ENCODE data around the gene ASNSD1.

The ASNSD1 gene

DNA sequence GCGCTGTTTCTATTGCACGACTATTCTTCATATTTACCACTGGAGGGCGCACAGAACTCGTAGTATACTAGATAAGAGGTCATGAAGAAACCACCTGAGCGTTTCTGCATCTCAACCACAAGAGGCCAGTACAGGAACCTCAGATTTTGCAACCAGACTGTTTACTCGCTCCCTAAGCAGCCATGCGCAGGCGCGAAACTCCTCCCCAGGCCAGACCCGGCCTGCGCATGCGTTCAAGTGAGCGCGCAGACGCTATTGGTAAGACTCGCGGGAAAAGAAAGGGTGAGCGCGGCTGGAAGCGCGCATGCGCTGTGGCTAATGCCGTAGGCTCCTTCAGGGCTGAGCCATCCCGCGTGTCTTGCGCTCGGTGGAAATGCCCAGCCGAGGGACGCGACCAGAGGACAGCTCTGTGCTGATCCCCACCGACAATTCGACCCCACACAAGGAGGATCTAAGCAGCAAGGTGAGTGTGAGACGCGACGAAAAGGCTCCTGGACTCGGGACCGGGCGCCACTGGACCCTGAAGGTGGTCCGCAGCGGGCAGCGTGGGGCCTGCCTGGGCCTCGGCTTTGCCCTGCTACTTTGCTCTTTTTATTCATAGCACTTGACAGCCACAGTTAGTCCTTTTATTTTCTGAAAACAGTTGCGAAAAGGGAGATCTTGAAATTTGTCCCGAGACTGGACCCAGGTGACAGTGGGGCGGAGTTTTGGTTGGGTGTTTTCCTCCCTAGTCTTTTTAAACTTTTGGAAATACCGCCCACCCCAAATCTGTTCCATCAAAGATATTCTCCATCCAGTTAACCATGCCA is at the start of gene ASNSD1:
ASNSD1 (plus strand) TSS at position 312 of the 809 bp plus-strand sequence. CDS start 4,674 bp downstream, outside the sequence.
- Histone ChIP-seq H3K27me3 (ENCODE audit: control insufficient read depth, insufficient read depth, low read length) (no peaks in the 10 kb centered on the region), H3K36me3 (ENCODE audit: control insufficient read depth, insufficient read depth, low read length) (no peaks in the 10 kb centered on the region), H3K4me1 (ENCODE audit: control insufficient read depth, insufficient read depth, low read length) (peaks cover 15% of the 10 kb centered on the region), H3K9ac (ENCODE audit: low read length) (peak within 1 kb of the TSS; percentile 98), H3K9me3 (ENCODE audit: control insufficient read depth, low read length) (no peaks in the 10 kb centered on the region), H3K4me3 (ENCODE audit: low read length) (peak within 1 kb of the TSS; percentile 62)

- H3K4me3 ChIP-seq (ENCODE audit: low read length), result no peak overlapping the region
- no peaks in the 10 kb centered on the region for H3K27me3 ChIP-seq (ENCODE audit: control insufficient read depth, insufficient read depth, low read length)
- H3K9ac ChIP-seq (ENCODE audit: low read length), result peak overlapping the region; percentile 5
- peaks cover 27% of the 10 kb centered on the region for H3K4me1 ChIP-seq (ENCODE audit: control insufficient read depth, insufficient read depth, low read length)
- H3K9me3 ChIP-seq (ENCODE audit: control insufficient read depth, low read length), result no peaks in the 10 kb centered on the region
- H3K36me3 ChIP-seq (ENCODE audit: control insufficient read depth, insufficient read depth, low read length), result no peaks in the 10 kb centered on the region
Measured at GRCh38 chr2:189613077-189613636, 48.1 kb upstream of the ASNSD1 start.

DNA sequence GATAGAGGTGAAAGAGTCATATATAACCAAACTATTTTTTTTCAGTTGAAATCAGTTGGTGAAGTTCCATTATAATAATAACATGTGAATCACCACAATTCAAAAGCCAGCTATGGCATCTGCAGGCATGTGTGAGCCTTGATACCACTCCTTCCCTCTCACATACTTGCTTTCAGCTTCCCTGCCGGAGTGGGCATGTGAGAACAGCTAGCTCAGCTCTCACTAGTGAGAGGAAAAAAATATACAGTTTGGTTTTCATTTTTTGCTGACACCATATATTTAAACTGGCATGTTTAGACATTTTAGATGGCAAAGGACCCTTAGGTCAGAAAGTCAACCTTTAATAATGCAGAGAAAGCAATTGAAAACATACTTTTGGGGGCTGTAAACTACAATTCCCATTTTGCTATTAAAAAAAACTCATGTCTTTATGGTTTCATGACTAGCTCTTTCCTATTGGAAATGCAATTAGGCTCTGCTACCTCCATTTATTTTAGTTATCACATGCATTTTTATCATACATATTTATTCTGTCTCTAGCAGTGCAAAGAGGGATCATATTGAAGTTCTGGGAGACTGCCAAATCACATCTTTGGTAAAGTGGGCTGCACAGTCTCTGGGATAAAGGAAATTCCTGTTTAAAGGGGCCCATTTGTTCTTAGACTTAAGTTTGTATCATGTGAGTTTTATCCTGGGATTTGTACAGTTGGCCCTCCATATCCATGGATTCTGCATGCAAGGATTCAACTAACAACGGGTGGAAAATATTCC is 47.4 kb upstream of the ASNSD1 start:
- H3K9ac ChIP-seq (ENCODE audit: low read length), result peak overlapping the region; percentile 5
- no peaks in the 10 kb centered on the region for H3K27me3 ChIP-seq (ENCODE audit: control insufficient read depth, insufficient read depth, low read length)
- no peaks in the 10 kb centered on the region for H3K36me3 ChIP-seq (ENCODE audit: control insufficient read depth, insufficient read depth, low read length)
- H3K4me1 ChIP-seq (ENCODE audit: control insufficient read depth, insufficient read depth, low read length), result peaks cover 22% of the 10 kb centered on the region
- H3K4me3 ChIP-seq (ENCODE audit: low read length), result no peak overlapping the region
- H3K9me3 ChIP-seq (ENCODE audit: control insufficient read depth, low read length), result no peaks in the 10 kb centered on the region

DNA sequence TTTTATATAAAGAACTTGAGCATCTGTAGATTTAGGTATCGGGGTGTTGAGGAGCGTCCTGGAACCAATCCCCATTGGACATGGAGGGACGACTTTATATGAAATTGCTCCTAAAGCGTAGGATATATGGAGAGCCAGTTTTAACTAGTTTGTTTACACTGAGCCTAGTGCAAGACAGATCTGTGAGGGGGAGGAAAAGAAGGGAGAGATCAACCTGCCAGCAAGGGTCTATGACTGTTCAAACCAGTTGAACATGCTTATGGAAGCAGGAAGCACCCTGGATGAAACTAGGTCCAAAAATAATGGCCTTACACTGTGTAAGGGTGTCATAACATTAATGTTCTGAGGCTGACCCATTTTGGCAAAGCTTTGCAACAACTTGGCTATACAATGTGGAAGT is 46.7 kb upstream of the ASNSD1 start:
- H3K9ac ChIP-seq (ENCODE audit: low read length), result no peak overlapping the region
- H3K4me1 ChIP-seq (ENCODE audit: control insufficient read depth, insufficient read depth, low read length), result peaks cover 15% of the 10 kb centered on the region
- no peaks in the 10 kb centered on the region for H3K9me3 ChIP-seq (ENCODE audit: control insufficient read depth, low read length)

DNA sequence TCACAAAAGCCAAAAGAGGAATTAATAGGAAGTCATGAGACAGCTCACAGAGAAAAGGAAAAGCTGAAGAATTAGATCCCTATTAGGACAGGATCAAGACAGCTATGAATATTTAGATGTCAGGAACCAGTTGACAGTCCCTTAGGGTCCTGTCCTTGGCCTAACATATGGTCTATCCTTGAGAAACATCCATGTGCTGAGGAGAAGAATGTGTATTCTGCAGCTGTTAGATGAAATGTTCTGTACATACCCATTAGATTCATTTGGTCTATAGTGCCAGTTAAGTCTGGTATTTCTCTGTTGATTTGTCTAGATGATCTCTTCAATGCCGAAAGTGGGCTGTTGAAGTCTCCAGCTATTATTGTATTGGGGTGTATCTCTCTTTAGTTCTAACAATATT is 43.1 kb upstream of the ASNSD1 start:
- no peaks in the 10 kb centered on the region for H3K4me1 ChIP-seq (ENCODE audit: control insufficient read depth, insufficient read depth, low read length)
- H3K9ac ChIP-seq (ENCODE audit: low read length), result no peak overlapping the region
- H3K27me3 ChIP-seq (ENCODE audit: control insufficient read depth, insufficient read depth, low read length), result no peaks in the 10 kb centered on the region
- no peak overlapping the region for H3K4me3 ChIP-seq (ENCODE audit: low read length)
- H3K9me3 ChIP-seq (ENCODE audit: control insufficient read depth, low read length), result no peaks in the 10 kb centered on the region
- H3K36me3 ChIP-seq (ENCODE audit: control insufficient read depth, insufficient read depth, low read length), result no peaks in the 10 kb centered on the region

More for the DNA sequence above, 46.7 kb upstream of the ASNSD1 start:
- Histone ChIP-seq H3K36me3 (ENCODE audit: control insufficient read depth, insufficient read depth, low read length) (no peaks in the 10 kb centered on the region), H3K4me3 (ENCODE audit: low read length) (no peak overlapping the region), H3K27me3 (ENCODE audit: control insufficient read depth, insufficient read depth, low read length) (no peaks in the 10 kb centered on the region)

- Histone ChIP-seq H3K4me1 (ENCODE audit: control insufficient read depth, insufficient read depth, low read length) (no peaks in the 10 kb centered on the region), H3K36me3 (ENCODE audit: control insufficient read depth, insufficient read depth, low read length) (no peaks in the 10 kb centered on the region)
Measured at GRCh38 chr2:189621781-189622180, 39.5 kb upstream of the ASNSD1 start.

GRCh38 chr2:189623049-189623448 is 38.2 kb upstream of the ASNSD1 start:
- Histone ChIP-seq H3K27me3 (ENCODE audit: control insufficient read depth, insufficient read depth, low read length) (no peaks in the 10 kb centered on the region), H3K9me3 (ENCODE audit: control insufficient read depth, low read length) (no peaks in the 10 kb centered on the region), H3K9ac (ENCODE audit: low read length) (no peak overlapping the region), H3K4me1 (ENCODE audit: control insufficient read depth, insufficient read depth, low read length) (no peaks in the 10 kb centered on the region), H3K36me3 (ENCODE audit: control insufficient read depth, insufficient read depth, low read length) (no peaks in the 10 kb centered on the region), H3K4me3 (ENCODE audit: low read length) (no peak overlapping the region)

More at GRCh38 chr2:189621781-189622180, 39.5 kb upstream of the ASNSD1 start:
- H3K9me3 ChIP-seq (ENCODE audit: control insufficient read depth, low read length), result no peaks in the 10 kb centered on the region
- no peak overlapping the region for H3K4me3 ChIP-seq (ENCODE audit: low read length)
- H3K27me3 ChIP-seq (ENCODE audit: control insufficient read depth, insufficient read depth, low read length), result no peaks in the 10 kb centered on the region
- no peak overlapping the region for H3K9ac ChIP-seq (ENCODE audit: low read length)

DNA sequence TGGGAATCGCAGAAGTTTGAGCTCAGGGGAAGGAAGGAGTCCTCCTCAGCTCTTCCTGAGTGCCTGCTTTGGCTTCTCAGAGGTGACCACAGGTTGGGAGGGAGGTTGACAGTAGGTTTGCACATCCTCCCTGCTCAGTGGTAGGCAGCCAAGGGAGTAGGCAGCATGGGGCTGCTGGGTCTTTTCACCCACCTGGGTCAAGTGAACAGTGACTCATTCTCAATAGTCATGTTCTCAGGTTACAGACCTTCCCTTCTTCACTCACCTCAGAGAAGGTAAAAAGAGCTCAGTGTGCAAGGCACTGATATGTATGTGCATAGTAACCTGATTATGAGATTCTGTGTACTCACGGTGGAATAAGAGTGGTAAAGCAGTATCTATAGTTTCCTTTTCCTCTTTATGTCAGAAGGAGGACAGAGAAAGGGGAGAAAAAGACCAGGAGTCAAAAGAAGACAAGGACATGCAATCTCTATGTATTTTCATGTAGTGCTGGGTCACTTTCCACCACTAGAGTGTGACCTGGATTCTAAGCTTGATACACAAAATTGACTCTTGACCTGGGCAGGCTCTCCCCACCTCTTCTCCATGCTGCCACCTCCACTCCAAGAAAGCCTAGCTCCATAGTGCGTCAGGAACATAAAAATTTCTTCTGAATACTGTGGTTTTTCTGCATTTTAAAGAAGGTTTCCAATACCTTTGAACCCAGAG is 36.5 kb upstream of the ASNSD1 start:
- no peak overlapping the region for H3K4me3 ChIP-seq (ENCODE audit: low read length)
- H3K9ac ChIP-seq (ENCODE audit: low read length), result no peak overlapping the region
- no peaks in the 10 kb centered on the region for H3K27me3 ChIP-seq (ENCODE audit: control insufficient read depth, insufficient read depth, low read length)
- no peaks in the 10 kb centered on the region for H3K4me1 ChIP-seq (ENCODE audit: control insufficient read depth, insufficient read depth, low read length)
- no peaks in the 10 kb centered on the region for H3K36me3 ChIP-seq (ENCODE audit: control insufficient read depth, insufficient read depth, low read length)
- H3K9me3 ChIP-seq (ENCODE audit: control insufficient read depth, low read length), result no peaks in the 10 kb centered on the region

DNA sequence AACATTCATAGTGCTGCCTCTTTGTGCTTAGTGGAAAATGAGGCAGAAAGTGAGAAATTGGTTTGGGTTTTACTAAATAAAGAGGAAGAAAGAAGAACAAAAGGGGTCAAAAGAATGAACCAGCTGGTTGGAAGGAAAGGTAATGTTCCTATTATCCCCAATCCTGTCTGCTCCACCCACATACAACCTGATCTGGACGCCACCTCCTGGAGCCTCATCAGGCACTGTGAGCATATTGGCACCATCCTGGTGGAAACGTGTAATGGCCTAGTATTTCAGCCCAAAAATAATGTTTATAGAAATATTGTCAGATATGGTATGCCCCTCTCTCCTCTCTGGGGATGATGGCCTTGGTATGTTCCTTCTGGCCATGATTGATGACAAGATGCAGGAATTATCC is 35.6 kb upstream of the ASNSD1 start:
- Histone ChIP-seq H3K4me1 (ENCODE audit: control insufficient read depth, insufficient read depth, low read length) (no peaks in the 10 kb centered on the region), H3K9ac (ENCODE audit: low read length) (no peak overlapping the region), H3K4me3 (ENCODE audit: low read length) (no peak overlapping the region), H3K36me3 (ENCODE audit: control insufficient read depth, insufficient read depth, low read length) (no peaks in the 10 kb centered on the region), H3K27me3 (ENCODE audit: control insufficient read depth, insufficient read depth, low read length) (no peaks in the 10 kb centered on the region), H3K9me3 (ENCODE audit: control insufficient read depth, low read length) (no peaks in the 10 kb centered on the region)

GRCh38 chr2:189627789-189628188 is 33.5 kb upstream of the ASNSD1 start:
- H3K27me3 ChIP-seq (ENCODE audit: control insufficient read depth, insufficient read depth, low read length), result no peaks in the 10 kb centered on the region
- no peaks in the 10 kb centered on the region for H3K4me1 ChIP-seq (ENCODE audit: control insufficient read depth, insufficient read depth, low read length)
- no peak overlapping the region for H3K4me3 ChIP-seq (ENCODE audit: low read length)

DNA sequence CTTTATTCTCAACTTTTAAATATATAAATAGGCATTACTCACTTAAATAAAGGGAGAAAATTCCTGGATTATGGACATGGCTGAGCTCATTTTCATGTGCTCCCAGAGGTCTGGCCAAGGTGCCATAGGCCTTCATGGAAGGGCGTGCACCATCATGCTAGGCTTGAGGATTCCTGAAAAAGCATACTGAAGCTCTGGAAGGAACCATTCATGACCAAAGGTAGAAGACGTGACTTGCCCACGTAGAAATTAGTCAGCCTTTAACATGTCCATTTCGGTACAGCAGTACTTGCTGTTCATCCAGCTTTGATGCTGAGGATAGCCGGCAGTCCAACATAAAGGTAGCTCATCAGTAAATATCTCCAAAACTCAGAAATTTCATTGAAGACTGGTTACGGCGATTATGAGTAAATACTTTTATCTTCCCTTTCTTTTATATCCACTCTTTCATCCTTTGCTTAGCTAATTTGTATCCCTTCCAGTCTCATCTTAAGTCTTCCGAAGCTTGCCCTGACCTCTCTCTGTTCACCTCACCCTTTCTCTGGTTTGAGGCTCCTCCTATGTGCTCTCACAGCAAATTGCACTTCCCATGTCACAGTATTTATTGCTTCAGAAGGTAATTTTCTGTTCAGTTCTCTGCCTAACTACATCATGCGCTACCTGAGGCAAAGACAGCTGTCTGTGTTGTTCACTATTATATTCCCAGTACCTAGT is 32.3 kb upstream of the ASNSD1 start:
- Histone ChIP-seq H3K4me1 (ENCODE audit: control insufficient read depth, insufficient read depth, low read length) (no peaks in the 10 kb centered on the region), H3K9ac (ENCODE audit: low read length) (no peak overlapping the region), H3K4me3 (ENCODE audit: low read length) (no peak overlapping the region), H3K36me3 (ENCODE audit: control insufficient read depth, insufficient read depth, low read length) (no peaks in the 10 kb centered on the region), H3K27me3 (ENCODE audit: control insufficient read depth, insufficient read depth, low read length) (no peaks in the 10 kb centered on the region), H3K9me3 (ENCODE audit: control insufficient read depth, low read length) (no peaks in the 10 kb centered on the region)

More at GRCh38 chr2:189627789-189628188, 33.5 kb upstream of the ASNSD1 start:
- Histone ChIP-seq H3K9ac (ENCODE audit: low read length) (no peak overlapping the region), H3K36me3 (ENCODE audit: control insufficient read depth, insufficient read depth, low read length) (no peaks in the 10 kb centered on the region), H3K9me3 (ENCODE audit: control insufficient read depth, low read length) (no peaks in the 10 kb centered on the region)

Measured in mucosa of stomach (tissue), 1 donor.